Measurements from ENCODE around the gene CFP.

Gene CFP

GRCh38 chrX:47579537-47579936 is 50.2 kb downstream of the CFP start:
- no peak overlapping the region for H3K4me3 ChIP-seq (replicated peaks; ENCODE audit: insufficient read depth, low read length)
- TF ChIP-seq GABPA (IDR thresholded peaks at IDR 0.05; ENCODE audit: low read depth): no peak
- TF ChIP-seq CTCF (IDR thresholded peaks at IDR 0.05; ENCODE audit: insufficient read depth, low read length): no peak
- no peak for TF ChIP-seq SPI1 (IDR thresholded peaks at IDR 0.05; ENCODE audit: borderline replicate concordance, low read depth)
- no peak for TF ChIP-seq REST (IDR thresholded peaks at IDR 0.05; ENCODE audit: insufficient replicate concordance, low read depth)
- TF ChIP-seq POLR2AphosphoS5 (IDR thresholded peaks at IDR 0.05; ENCODE audit: low read depth): no peak
- H3K27ac ChIP-seq (replicated peaks): no peak overlapping the region
- H3K27me3 ChIP-seq (ENCODE audit: insufficient read depth, poor library complexity, severe bottlenecking): no peaks in the 10 kb centered on the region
- DNase-seq (ENCODE audit: low read depth in 1 of 2, low spot score in 1 of 2): peak in 1 of 2 experiments; percentile 60

- no peaks in the 10 kb centered on the region for H3K27me3 ChIP-seq (ENCODE audit: insufficient read depth, poor library complexity, severe bottlenecking)
- no peak for DNase-seq (ENCODE audit: low read depth in 1 of 2, low spot score in 1 of 2)
- H3K4me3 ChIP-seq (replicated peaks; ENCODE audit: insufficient read depth, low read length): no peak overlapping the region
- no peak overlapping the region for H3K27ac ChIP-seq (replicated peaks)
- TF ChIP-seq POLR2AphosphoS5 (IDR thresholded peaks at IDR 0.05; ENCODE audit: low read depth) (no peak), CTCF (IDR thresholded peaks at IDR 0.05; ENCODE audit: insufficient read depth, low read length) (no peak), REST (IDR thresholded peaks at IDR 0.05; ENCODE audit: insufficient replicate concordance, low read depth) (no peak), SPI1 (IDR thresholded peaks at IDR 0.05; ENCODE audit: borderline replicate concordance, low read depth) (no peak), GABPA (IDR thresholded peaks at IDR 0.05; ENCODE audit: low read depth) (no peak)
Measured at GRCh38 chrX:47578692-47579091, 51.0 kb downstream of the CFP start.

GRCh38 chrX:47577901-47578300 is 51.8 kb downstream of the CFP start:
- H3K27me3 ChIP-seq (ENCODE audit: insufficient read depth, poor library complexity, severe bottlenecking): no peaks in the 10 kb centered on the region
- DNase-seq (ENCODE audit: low read depth in 1 of 2, low spot score in 1 of 2): no peak
- H3K4me3 ChIP-seq (replicated peaks; ENCODE audit: insufficient read depth, low read length): no peak overlapping the region
- TF ChIP-seq GABPA (IDR thresholded peaks at IDR 0.05; ENCODE audit: low read depth): no peak
- TF ChIP-seq POLR2AphosphoS5 (IDR thresholded peaks at IDR 0.05; ENCODE audit: low read depth): no peak
- no peak for TF ChIP-seq SPI1 (IDR thresholded peaks at IDR 0.05; ENCODE audit: borderline replicate concordance, low read depth)
- no peak for TF ChIP-seq REST (IDR thresholded peaks at IDR 0.05; ENCODE audit: insufficient replicate concordance, low read depth)
- no peak for TF ChIP-seq CTCF (IDR thresholded peaks at IDR 0.05; ENCODE audit: insufficient read depth, low read length)
- no peak overlapping the region for H3K27ac ChIP-seq (replicated peaks)
